Mesendoderm (in vitro differentiated cells): ENCODE measurements around the gene DROSHA. TPM values are rescaled to one million over a fixed set of nuclear protein-coding genes. Genes with fewer than 3 reads are reported as not detected.

Source experiments
- DNase-seq: peaks from one replicate; pipeline ENCODE4 v3.0.0; 2013
- H2AK5ac ChIP-seq: 2 replicates; pipeline ENCODE4 v1.6.1; 2013; ENCODE audit warnings: low read length, inconsistent platforms
- H2BK120ac ChIP-seq: 2 replicates; pipeline ENCODE4 v1.6.1; 2013; ENCODE audit warnings: low read depth, mild to moderate bottlenecking, low read length, moderate library complexity, mixed read lengths
- H2BK15ac ChIP-seq: replicated peaks from 2 replicates; pipeline ENCODE4 v1.6.1; 2013; ENCODE audit warnings: low read depth, mild to moderate bottlenecking, moderate library complexity
- H2BK5ac ChIP-seq: 2 replicates; pipeline ENCODE4 v1.6.1; 2013; ENCODE audit warnings: low read length, inconsistent platforms
- H3K18ac ChIP-seq: 2 replicates; pipeline ENCODE4 v1.6.1; 2013; ENCODE audit warnings: mild to moderate bottlenecking, low read length, mixed read lengths
- H3K23ac ChIP-seq: one replicate; pipeline ENCODE4 v1.6.1; 2013; ENCODE audit warnings: low read length
- H3K27ac ChIP-seq: 2 replicates; pipeline ENCODE4 v1.5.1; 2013; ENCODE audit warnings: low read depth, mild to moderate bottlenecking, inconsistent platforms, low read length, moderate library complexity
- H3K27me3 ChIP-seq: 2 replicates; pipeline ENCODE4 v1.6.1; 2013; ENCODE audit warnings: low read length, control low read depth, mild to moderate bottlenecking, inconsistent platforms; ENCODE audit not compliant: insufficient read depth, poor library complexity
- H3K36me3 ChIP-seq: 2 replicates; pipeline ENCODE4 v1.6.1; 2013; ENCODE audit warnings: low read length, inconsistent platforms; ENCODE audit not compliant: control insufficient read depth, insufficient read depth
- H3K4ac ChIP-seq: one replicate; pipeline ENCODE4 v1.6.1; 2013; ENCODE audit warnings: low read depth, mild to moderate bottlenecking, low read length, moderate library complexity
- H3K4me1 ChIP-seq: 2 replicates; pipeline ENCODE4 v1.6.1; 2013; ENCODE audit warnings: low read depth, low read length, inconsistent platforms; ENCODE audit not compliant: control insufficient read depth
- H3K4me2 ChIP-seq: 2 replicates; pipeline ENCODE4 v1.6.1; 2013; ENCODE audit warnings: low read length
- H3K4me3 ChIP-seq: 2 replicates; pipeline ENCODE4 v1.5.1; 2013; ENCODE audit warnings: mild to moderate bottlenecking, low read length
- H3K56ac ChIP-seq: one replicate; pipeline ENCODE4 v1.6.1; 2013; ENCODE audit warnings: low read length
- H3K79me1 ChIP-seq: 2 replicates; pipeline ENCODE4 v1.6.1; 2013; ENCODE audit warnings: low read length, inconsistent platforms
- H3K79me2 ChIP-seq: 2 replicates; pipeline ENCODE4 v1.6.1; 2013; ENCODE audit warnings: mild to moderate bottlenecking, low read length; ENCODE audit not compliant: control insufficient read depth, insufficient read depth
- H3K9ac ChIP-seq: 2 replicates; pipeline ENCODE4 v1.6.1; 2013; ENCODE audit warnings: low read length, inconsistent platforms
- H4K5ac ChIP-seq: one replicate; pipeline ENCODE4 v1.6.1; 2013; ENCODE audit warnings: low read length
- H4K8ac ChIP-seq: one replicate; pipeline ENCODE4 v1.6.1; 2013; ENCODE audit warnings: low read depth, mild to moderate bottlenecking, control low read depth, low read length, moderate library complexity
- WGBS: extraction: QIAGEN DNeasy Blood & Tissue Kit; methylation state at CpG from one replicate; pipeline ENCODE4 v1.1.7; 2013; ENCODE audit warnings: low lambda C conversion rate, missing lambda C conversion rate; ENCODE audit not compliant: insufficient coverage; ENCODE audit errors: extremely low coverage; 5-methylcytosine and 5-hydroxymethylcytosine counted together
- small RNA-seq: library from polyadenylated mRNA; stranded (forward); fragments of <200 nt; extraction: miRNeasy Mini kit (QIAGEN cat#:217004); gene quantifications from one replicate; pipeline ENCODE3, GENCODE V24; 2013; ENCODE audit not compliant: insufficient read depth

DROSHA gene

GRCh38 chr5:31359839-31360238 lies 172.1 kb downstream of the DROSHA start:
- H3K79me1 ChIP-seq: no peaks in the 10 kb centered on the region
- no peaks in the 10 kb centered on the region for H3K27me3 ChIP-seq
- no peaks in the 10 kb centered on the region for H3K79me2 ChIP-seq
- no peak overlapping the region for H3K27ac ChIP-seq
- no peak overlapping the region for H2BK120ac ChIP-seq
- no CpG with 5 or more reads among the region's 3 CpGs for WGBS
- no peak overlapping the region for H2BK15ac ChIP-seq
- no peak overlapping the region for H3K9ac ChIP-seq
- H4K8ac ChIP-seq: no peak overlapping the region
- H3K23ac ChIP-seq: no peak overlapping the region
- H3K4me2 ChIP-seq: no peak overlapping the region
- no peak overlapping the region for H3K18ac ChIP-seq
- no peak overlapping the region for H3K4me3 ChIP-seq
- DNase-seq: no peak
- no peak overlapping the region for H2AK5ac ChIP-seq
- H3K56ac ChIP-seq: no peak overlapping the region
- no peaks in the 10 kb centered on the region for H3K36me3 ChIP-seq
- no peak overlapping the region for H4K5ac ChIP-seq
- no peak overlapping the region for H3K4ac ChIP-seq
- no peaks in the 10 kb centered on the region for H3K4me1 ChIP-seq
- no peak overlapping the region for H2BK5ac ChIP-seq

DNA sequence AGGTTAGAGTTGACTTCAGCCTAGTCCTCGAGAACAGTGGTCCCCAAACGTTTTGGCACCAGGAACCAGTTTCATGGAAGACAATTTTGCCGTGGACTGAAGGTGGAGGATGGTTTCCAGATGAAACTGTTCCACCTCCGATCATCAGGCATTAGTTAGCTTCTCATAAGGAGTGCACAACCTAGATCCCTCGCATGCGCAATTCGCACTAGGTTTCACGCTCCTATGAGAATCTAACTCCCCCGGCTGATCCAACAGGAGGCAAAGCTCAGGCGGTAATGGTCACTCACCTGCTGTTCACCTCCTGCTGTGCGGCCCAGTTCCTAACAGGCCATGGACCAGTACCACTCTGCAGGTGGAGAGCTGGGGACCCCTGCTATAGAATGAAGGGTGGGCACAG lies 174.9 kb downstream of the DROSHA start:
- H2BK15ac ChIP-seq: no peak overlapping the region
- no peak overlapping the region for H3K4me3 ChIP-seq
- no peak overlapping the region for H3K23ac ChIP-seq
- no peak overlapping the region for H4K8ac ChIP-seq
- H3K18ac ChIP-seq: no peak overlapping the region
- no peaks in the 10 kb centered on the region for H3K4me1 ChIP-seq
- H3K4ac ChIP-seq: no peak overlapping the region
- no peak overlapping the region for H3K27ac ChIP-seq
- H4K5ac ChIP-seq: no peak overlapping the region
- no peaks in the 10 kb centered on the region for H3K79me2 ChIP-seq
- WGBS: no CpG with 5 or more reads among the region's 11 CpGs
- no peak overlapping the region for H2AK5ac ChIP-seq
- no peak overlapping the region for H3K9ac ChIP-seq
- H3K56ac ChIP-seq: no peak overlapping the region
- no peak for DNase-seq
- H3K79me1 ChIP-seq: no peaks in the 10 kb centered on the region
- no peak overlapping the region for H2BK5ac ChIP-seq
- no peaks in the 10 kb centered on the region for H3K36me3 ChIP-seq
- no peak overlapping the region for H3K4me2 ChIP-seq
- no peak overlapping the region for H2BK120ac ChIP-seq
- H3K27me3 ChIP-seq: no peaks in the 10 kb centered on the region

DNA sequence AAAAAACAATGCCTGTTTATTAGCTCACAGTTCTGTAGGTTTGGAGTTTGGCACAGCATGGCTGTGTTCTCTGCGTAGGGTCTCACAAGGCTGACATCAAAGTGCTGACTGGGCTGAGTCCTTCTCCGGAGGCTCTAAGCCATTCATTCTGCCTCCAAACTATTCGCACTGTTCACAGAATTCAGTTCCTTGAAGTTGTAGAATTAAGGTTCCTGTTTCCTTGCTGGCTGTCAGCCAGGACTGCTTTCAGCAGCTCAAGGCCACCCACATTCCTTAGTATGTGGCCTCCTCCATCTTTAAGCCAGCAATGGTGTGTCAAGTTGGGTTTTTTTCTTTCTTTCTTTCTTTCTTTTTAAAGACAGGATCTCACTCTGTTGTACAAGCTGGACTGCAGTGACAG lies 176.6 kb downstream of the DROSHA start:
- H3K4me2 ChIP-seq: no peak overlapping the region
- no peaks in the 10 kb centered on the region for H3K27me3 ChIP-seq
- H3K23ac ChIP-seq: no peak overlapping the region
- no peak overlapping the region for H3K18ac ChIP-seq
- no peaks in the 10 kb centered on the region for H3K79me2 ChIP-seq
- H2AK5ac ChIP-seq: no peak overlapping the region
- no peak overlapping the region for H3K56ac ChIP-seq
- H3K4ac ChIP-seq: no peak overlapping the region
- no peak overlapping the region for H4K8ac ChIP-seq
- H2BK120ac ChIP-seq: no peak overlapping the region
- whole genome bisulfite sequencing: no CpG with 5 or more reads among the region's 3 CpGs
- H3K79me1 ChIP-seq: no peaks in the 10 kb centered on the region
- H3K36me3 ChIP-seq: no peaks in the 10 kb centered on the region
- H3K4me3 ChIP-seq: no peak overlapping the region
- H2BK5ac ChIP-seq: no peak overlapping the region
- H3K27ac ChIP-seq: no peak overlapping the region
- no peaks in the 10 kb centered on the region for H3K4me1 ChIP-seq
- DNase-seq: no peak
- H4K5ac ChIP-seq: no peak overlapping the region
- H3K9ac ChIP-seq: no peak overlapping the region
- H2BK15ac ChIP-seq: no peak overlapping the region

Small RNA genes within 50 kb of the gene (small RNA-seq; reads per million reads assigned to genes)
- gene RF00019: not detected
